CD14-positive monocyte (primary cell): Measurements from ENCODE around the gene CDK6. TPM values are rescaled to one million over a fixed set of nuclear protein-coding genes. Genes with fewer than 3 reads are reported as not detected.
A peak's percentile ranks its signal among the peaks of the same experiment; 100 is the strongest.

Source experiments
- DNase-seq, 3 donors: peaks; one replicate each; pipeline ENCODE4 v3.0.0-alpha.2; 2011 to 2022
- H2AFZ ChIP-seq: 2 replicates; pipeline ENCODE4 v1.6.0; 2012; ENCODE audit warnings: mild to moderate bottlenecking, low read depth, low read length, inconsistent platforms; ENCODE audit not compliant: insufficient read depth, poor library complexity, severe bottlenecking
- H3K27ac ChIP-seq, 2 donors: 1 replicate in 1 of 2; 2 replicates in 1 of 2; pipeline ENCODE4 v1.5.1; 2012 to 2013; ENCODE audit warnings: low read length in 2 of 2, control low read depth in 1 of 2, inconsistent platforms in 1 of 2, low read depth in 1 of 2, mild to moderate bottlenecking in 1 of 2
- H3K27me3 ChIP-seq, 2 donors: one replicate each; pipeline versions ENCODE4 v1.6.0 to v1.6.1; 2011 to 2013; ENCODE audit warnings: low read length in 2 of 2; ENCODE audit not compliant: control insufficient read depth in 2 of 2, insufficient read depth in 2 of 2
- H3K36me3 ChIP-seq, 2 donors: replicated peaks in 1 of 2; 1 replicate in 1 of 2; 2 replicates in 1 of 2; pipeline versions ENCODE4 v1.5.1 to v1.6.1; 2012 to 2013; ENCODE audit warnings: low read length in 2 of 2, control low read depth in 1 of 2, inconsistent platforms in 1 of 2, mild to moderate bottlenecking in 1 of 2; ENCODE audit not compliant: insufficient read depth in 2 of 2, control insufficient read depth in 1 of 2
- H3K4me1 ChIP-seq, 2 donors: 1 replicate in 1 of 2; 2 replicates in 1 of 2; pipeline versions ENCODE4 v1.5.1 to v1.6.1; 2012 to 2013; ENCODE audit warnings: low read length in 2 of 2, control low read depth in 1 of 2, inconsistent platforms in 1 of 2, mild to moderate bottlenecking in 1 of 2, moderate library complexity in 1 of 2; ENCODE audit not compliant: insufficient read depth in 2 of 2, control insufficient read depth in 1 of 2
- H3K4me2 ChIP-seq: replicated peaks from 2 replicates; pipeline ENCODE3; 2012; ENCODE audit warnings: low read length, moderate library complexity, mild to moderate bottlenecking; ENCODE audit not compliant: poor library complexity, severe bottlenecking; ENCODE audit errors: extremely low read depth
- H3K4me3 ChIP-seq, 3 experiments: fragments of 200-600 bp in 1 of 3; sonication (generic) in 1 of 3; replicated peaks in 1 of 3; 1 replicate in 2 of 3; 2 replicates in 1 of 3; pipeline ENCODE4 v1.5.1; 2011 to 2013; ENCODE audit warnings: low read length in 3 of 3, mild to moderate bottlenecking in 3 of 3, control low read depth in 2 of 3, low read depth in 2 of 3, inconsistent platforms in 1 of 3, moderate library complexity in 1 of 3
- H3K79me2 ChIP-seq: 2 replicates; pipeline ENCODE4 v1.6.0; 2012; ENCODE audit warnings: mild to moderate bottlenecking, control low read depth, inconsistent platforms, low read length, moderate library complexity; ENCODE audit not compliant: insufficient read depth
- H3K9ac ChIP-seq: 2 replicates; pipeline ENCODE4 v1.6.0; 2017; ENCODE audit warnings: low read length, mild to moderate bottlenecking; ENCODE audit not compliant: insufficient read depth, poor library complexity, severe bottlenecking
- H3K9me3 ChIP-seq, 2 donors: replicated peaks in 1 of 2; 1 replicate in 1 of 2; 2 replicates in 1 of 2; pipeline versions ENCODE4 v1.5.1 to v1.6.1; 2012 to 2013; ENCODE audit warnings: low read length in 2 of 2, control low read depth in 1 of 2; ENCODE audit not compliant: control insufficient read depth in 1 of 2, insufficient read depth in 1 of 2
- H4K20me1 ChIP-seq: 2 replicates; pipeline ENCODE4 v1.6.0; 2012; ENCODE audit warnings: mild to moderate bottlenecking, low read length, control low read depth, moderate library complexity; ENCODE audit not compliant: insufficient read depth
- H3K27ac Mint-ChIP-seq, 7 donors: one replicate each; pipeline ENCODE4 v1.8.0; 2020; ENCODE audit warnings: mild to moderate bottlenecking in 7 of 7, mixed read lengths in 7 of 7, moderate library complexity in 6 of 7, inconsistent platforms in 2 of 7
- H3K27me3 Mint-ChIP-seq, 3 donors: one replicate each; pipeline ENCODE4 v1.8.0; 2021 to 2022; ENCODE audit warnings: low read depth in 3 of 3, mild to moderate bottlenecking in 3 of 3, mixed read lengths in 3 of 3, moderate library complexity in 3 of 3, inconsistent platforms in 1 of 3
- H3K36me3 Mint-ChIP-seq, 2 donors: one replicate each; pipeline ENCODE4 v1.8.0; 2020; ENCODE audit warnings: mixed read lengths in 2 of 2, inconsistent platforms in 1 of 2, mild to moderate bottlenecking in 1 of 2
- H3K4me1 Mint-ChIP-seq: one replicate; pipeline ENCODE4 v1.8.0; 2020; ENCODE audit warnings: mild to moderate bottlenecking, mixed read lengths
- H3K4me3 Mint-ChIP-seq, 2 donors: one replicate each; pipeline ENCODE4 v1.8.0; 2020; ENCODE audit warnings: mild to moderate bottlenecking in 2 of 2, mixed read lengths in 2 of 2, moderate library complexity in 1 of 2
- H3K9me3 Mint-ChIP-seq, 7 donors: one replicate each; pipeline ENCODE4 v1.8.0; 2020 to 2022; ENCODE audit warnings: mixed read lengths in 7 of 7, mild to moderate bottlenecking in 6 of 7, moderate library complexity in 6 of 7, inconsistent platforms in 2 of 7
- CTCF ChIP-seq: fragments of 200-600 bp; IDR thresholded peaks from one replicate; pipeline ENCODE4 v1.8.0; 2022; ENCODE audit warnings: antibody characterized with exemption, mild to moderate bottlenecking
- WGBS: methylation state at CpG from one replicate; pipeline ENCODE4 v1.1.5; 2013; ENCODE audit warnings: missing lambda C conversion rate; ENCODE audit not compliant: insufficient coverage; 5-methylcytosine and 5-hydroxymethylcytosine counted together
- intact Hi-C, 2 donors: fragments of 100-400 bp; cut with micrococcal nuclease; formaldehyde crosslinking; loops; one replicate each; pipeline versions ENCODE4 v1.15.0 to v1.15.1; 2023
- polyA plus RNA-seq, 3 donors: library from polyadenylated mRNA; depleted of rRNA in 1 of 3; unstranded in 2 of 3; stranded (reverse) in 1 of 3; fragments of 300-500 nt in 2 of 3; fragments of >200 nt in 1 of 3; fragmentation: Illumina TruSeq in 2 of 3; gene quantifications; 1 replicate in 2 of 3; 2 replicates in 1 of 3; pipeline ENCODE4 v1.2.3, GENCODE V29; 2012 to 2021

Gene CDK6
- polyA plus RNA-seq, 3 donors: 3.4 to 4.3 (median 3.8) TPM

GRCh38 chr7:92622030-92622429 is 214.3 kb downstream of the CDK6 start:
- H3K36me3 ChIP-seq: peaks cover 0 to 14% of the 10 kb centered on the region in 2 donors
- DNase-seq: no peak
- H3K36me3 Mint-ChIP-seq: peaks cover 6 to 7% of the 10 kb centered on the region in 2 donors
- no peak overlapping the region for H3K4me3 Mint-ChIP-seq
- peak overlapping the region in 1 of 2 donors; percentile 75 for H3K27ac ChIP-seq
- peaks cover 24% of the 10 kb centered on the region for H3K4me1 Mint-ChIP-seq
- H3K4me2 ChIP-seq: no peak overlapping the region
- no peak for TF ChIP-seq CTCF
- H3K9me3 ChIP-seq: no peaks in the 10 kb centered on the region
- H3K27me3 Mint-ChIP-seq: no peaks in the 10 kb centered on the region
- no peak overlapping the region for H3K27ac Mint-ChIP-seq
- peaks cover 4% of the 10 kb centered on the region for H3K79me2 ChIP-seq
- no peak overlapping the region for H3K4me3 ChIP-seq
- no CpG with 5 or more reads among the region's 2 CpGs for WGBS
- no peak overlapping the region for H2AFZ ChIP-seq
- H4K20me1 ChIP-seq: no peaks in the 10 kb centered on the region
- H3K4me1 ChIP-seq: peaks cover 9 to 21% of the 10 kb centered on the region in 2 donors
- intact Hi-C loops: loop anchor here in 1 of 2 donors (5.0 kb wide), 2 partner anchors 70 to 210 kb away; no protein-coding TSS in a partner anchor
- no peaks in the 10 kb centered on the region for H3K27me3 ChIP-seq
- no peak overlapping the region for H3K9ac ChIP-seq
- no peaks in the 10 kb centered on the region for H3K9me3 Mint-ChIP-seq

- peaks cover 4% of the 10 kb centered on the region for H3K79me2 ChIP-seq
- H3K9ac ChIP-seq: no peak overlapping the region
- H3K4me2 ChIP-seq: peak overlapping the region; percentile 57
- intact Hi-C loops: loop anchor here in 1 of 2 donors (5.0 kb wide), 2 partner anchors 71 to 211 kb away; no protein-coding TSS in a partner anchor
- Mint-ChIP-seq H3K4me1 (peaks cover 24% of the 10 kb centered on the region), H3K4me3 (peak overlapping the region; percentile 45 to 76), H3K9me3 (no peaks in the 10 kb centered on the region), H3K27ac (peak overlapping the region; percentile 53 to 92 (median 80)), H3K36me3 (peaks cover 7 to 8% of the 10 kb centered on the region in 2 donors), H3K27me3 (no peaks in the 10 kb centered on the region)
- no CpG with 5 or more reads among the region's 2 CpGs for WGBS
- H2AFZ ChIP-seq: peak overlapping the region; percentile 57
- TF ChIP-seq CTCF: no peak
- H3K27ac ChIP-seq: peak overlapping the region in 1 of 2 donors; percentile 75
- peaks cover 0 to 18% of the 10 kb centered on the region in 2 donors for H3K36me3 ChIP-seq
- peaks cover 9 to 21% of the 10 kb centered on the region in 2 donors for H3K4me1 ChIP-seq
- H4K20me1 ChIP-seq: no peaks in the 10 kb centered on the region
- H3K4me3 ChIP-seq: peak overlapping the region in 1 of 3 experiments; percentile 53
- DNase-seq: peak in 1 of 3 donors; percentile 26
- H3K9me3 ChIP-seq: no peaks in the 10 kb centered on the region
- no peaks in the 10 kb centered on the region for H3K27me3 ChIP-seq
Measured at GRCh38 chr7:92621561-92622023, 214.8 kb downstream of the CDK6 start.
